ENCODE data around the gene PCDHGA4. TPM values are rescaled to one million over a fixed set of nuclear protein-coding genes. Genes with fewer than 3 reads are reported as not detected.

PCDHGA4 gene
- total and polyA plus RNA-seq, 4 donors, result 0.15 to 0.92 (median 0.22) TPM

DNA sequence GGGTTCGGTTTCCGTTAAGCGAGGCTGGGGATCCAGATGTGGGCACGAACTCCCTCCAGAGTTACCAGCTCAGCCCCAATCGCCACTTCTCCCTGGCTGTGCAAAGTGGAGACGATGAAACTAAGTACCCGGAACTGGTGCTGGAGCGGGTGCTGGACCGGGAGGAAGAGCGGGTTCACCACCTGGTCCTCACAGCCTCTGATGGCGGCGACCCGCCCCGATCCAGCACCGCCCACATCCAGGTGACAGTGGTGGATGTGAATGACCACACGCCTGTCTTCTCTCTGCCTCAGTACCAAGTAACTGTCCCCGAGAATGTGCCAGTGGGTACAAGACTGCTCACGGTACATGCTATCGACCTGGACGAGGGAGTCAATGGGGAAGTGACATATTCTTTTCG is 28.5 kb downstream of the PCDHGA4 start:
- peak overlapping the region in 2 of 3 donors; percentile 12 to 63 for H3K4me3 ChIP-seq (ENCODE audit: low read depth in 1 of 3, low read length in 3 of 3)
- WGBS, result 33% methylated on average over 21 of the region's 21 CpGs
- H3K4me1 ChIP-seq (ENCODE audit: control insufficient read depth in 4 of 4, insufficient read depth in 4 of 4, low read length in 3 of 4), result peaks cover 0 to 2% (median 0%) of the 10 kb centered on the region in 4 donors

DNA sequence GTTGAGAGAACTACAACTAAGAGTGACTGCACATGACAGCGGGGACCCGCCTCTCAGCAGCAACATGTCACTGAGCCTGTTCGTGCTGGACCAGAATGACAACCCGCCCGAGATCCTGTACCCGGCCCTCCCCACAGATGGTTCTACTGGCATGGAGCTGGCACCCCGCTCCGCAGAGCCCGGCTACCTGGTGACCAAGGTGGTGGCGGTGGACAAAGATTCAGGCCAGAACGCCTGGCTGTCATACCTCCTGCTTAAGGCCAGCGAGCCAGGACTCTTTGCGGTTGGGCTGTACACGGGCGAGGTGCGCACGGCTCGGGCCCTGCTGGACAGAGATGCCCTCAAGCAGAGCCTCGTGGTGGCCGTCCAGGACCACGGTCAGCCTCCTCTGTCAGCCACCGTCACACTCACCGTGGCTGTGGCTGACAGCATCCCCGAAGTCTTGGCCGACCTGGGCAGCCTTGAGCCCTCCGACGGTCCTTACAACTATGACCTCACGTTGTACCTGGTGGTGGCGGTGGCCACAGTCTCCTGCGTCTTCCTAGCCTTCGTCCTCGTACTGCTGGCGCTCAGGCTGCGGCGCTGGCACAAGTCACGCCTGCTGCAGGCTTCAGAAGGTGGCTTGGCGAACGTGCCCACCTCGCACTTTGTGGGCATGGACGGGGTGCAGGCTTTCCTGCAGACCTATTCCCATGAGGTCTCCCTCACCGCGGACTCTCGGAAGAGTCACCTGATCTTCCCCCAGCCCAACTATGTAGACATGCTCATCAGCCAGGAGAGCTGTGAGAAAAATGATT is 29.8 kb downstream of the PCDHGA4 start:
- DNase-seq (ENCODE audit: low spot score), result no peak
- 40% methylated on average over 43 of the region's 43 CpGs for WGBS

More for the DNA sequence above, 28.5 kb downstream of the PCDHGA4 start:
- no peak overlapping the region for H3K9ac ChIP-seq (ENCODE audit: low read depth in 1 of 2, low read length in 2 of 2)
- TF ChIP-seq, protein P1, sequence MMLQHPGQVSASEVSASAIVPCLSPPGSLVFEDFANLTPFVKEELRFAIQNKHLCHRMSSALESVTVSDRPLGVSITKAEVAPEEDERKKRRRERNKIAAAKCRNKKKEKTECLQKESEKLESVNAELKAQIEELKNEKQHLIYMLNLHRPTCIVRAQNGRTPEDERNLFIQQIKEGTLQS (IDR thresholded peaks at IDR 0.05), result no peak
- TF ChIP-seq RAD21 (IDR thresholded peaks at IDR 0.05), result no peak
- H3K27ac ChIP-seq (ENCODE audit: low read depth in 1 of 2, low read length in 2 of 2), result no peak overlapping the region
- H3K9me3 ChIP-seq (ENCODE audit: control insufficient read depth in 4 of 4, low read length in 3 of 4), result peaks cover 21 to 68% (median 33%) of the 10 kb centered on the region in 4 donors
- no peak for DNase-seq (ENCODE audit: low spot score)
- H3K36me3 ChIP-seq (ENCODE audit: control insufficient read depth in 4 of 4, insufficient read depth in 3 of 4, low read depth in 1 of 4, low read length in 3 of 4), result no peaks in the 10 kb centered on the region
- peaks cover 0 to 7% (median 0%) of the 10 kb centered on the region in 4 donors for H3K27me3 ChIP-seq (ENCODE audit: control insufficient read depth in 4 of 4, insufficient read depth in 4 of 4, low read length in 3 of 4)

More for the DNA sequence above, 29.8 kb downstream of the PCDHGA4 start:
- Histone ChIP-seq H3K9me3 (ENCODE audit: control insufficient read depth in 4 of 4, low read length in 3 of 4) (peaks cover 32 to 77% (median 42%) of the 10 kb centered on the region in 4 donors), H3K9ac (ENCODE audit: low read depth in 1 of 2, low read length in 2 of 2) (no peak overlapping the region), H3K4me3 (ENCODE audit: low read depth in 1 of 3, low read length in 3 of 3) (peak overlapping the region in 1 of 3 donors; percentile 3), H3K36me3 (ENCODE audit: control insufficient read depth in 4 of 4, insufficient read depth in 3 of 4, low read depth in 1 of 4, low read length in 3 of 4) (no peaks in the 10 kb centered on the region), H3K27me3 (ENCODE audit: control insufficient read depth in 4 of 4, insufficient read depth in 4 of 4, low read length in 3 of 4) (peaks cover 0 to 10% (median 0%) of the 10 kb centered on the region in 4 donors), H3K27ac (ENCODE audit: low read depth in 1 of 2, low read length in 2 of 2) (no peak overlapping the region), H3K4me1 (ENCODE audit: control insufficient read depth in 4 of 4, insufficient read depth in 4 of 4, low read length in 3 of 4) (peaks cover 0 to 4% (median 0%) of the 10 kb centered on the region in 4 donors)
- TF ChIP-seq NR2F2 (IDR thresholded peaks at IDR 0.05), result no peak
- no peak for TF ChIP-seq TAF1 (conservative IDR thresholded peaks at IDR 0.05)
- no peak for TF ChIP-seq RXRA (IDR thresholded peaks at IDR 0.05)
- TF ChIP-seq, protein P2, sequence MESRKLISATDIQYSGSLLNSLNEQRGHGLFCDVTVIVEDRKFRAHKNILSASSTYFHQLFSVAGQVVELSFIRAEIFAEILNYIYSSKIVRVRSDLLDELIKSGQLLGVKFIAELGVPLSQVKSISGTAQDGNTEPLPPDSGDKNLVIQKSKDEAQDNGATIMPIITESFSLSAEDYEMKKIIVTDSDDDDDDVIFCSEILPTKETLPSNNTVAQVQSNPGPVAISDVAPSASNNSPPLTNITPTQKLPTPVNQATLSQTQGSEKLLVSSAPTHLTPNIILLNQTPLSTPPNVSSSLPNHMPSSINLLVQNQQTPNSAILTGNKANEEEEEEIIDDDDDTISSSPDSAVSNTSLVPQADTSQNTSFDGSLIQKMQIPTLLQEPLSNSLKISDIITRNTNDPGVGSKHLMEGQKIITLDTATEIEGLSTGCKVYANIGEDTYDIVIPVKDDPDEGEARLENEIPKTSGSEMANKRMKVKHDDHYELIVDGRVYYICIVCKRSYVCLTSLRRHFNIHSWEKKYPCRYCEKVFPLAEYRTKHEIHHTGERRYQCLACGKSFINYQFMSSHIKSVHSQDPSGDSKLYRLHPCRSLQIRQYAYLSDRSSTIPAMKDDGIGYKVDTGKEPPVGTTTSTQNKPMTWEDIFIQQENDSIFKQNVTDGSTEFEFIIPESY (IDR thresholded peaks at IDR 0.05), result no peak
- TF ChIP-seq HNF4G (IDR thresholded peaks at IDR 0.05), result no peak
- TF ChIP-seq, protein P3, sequence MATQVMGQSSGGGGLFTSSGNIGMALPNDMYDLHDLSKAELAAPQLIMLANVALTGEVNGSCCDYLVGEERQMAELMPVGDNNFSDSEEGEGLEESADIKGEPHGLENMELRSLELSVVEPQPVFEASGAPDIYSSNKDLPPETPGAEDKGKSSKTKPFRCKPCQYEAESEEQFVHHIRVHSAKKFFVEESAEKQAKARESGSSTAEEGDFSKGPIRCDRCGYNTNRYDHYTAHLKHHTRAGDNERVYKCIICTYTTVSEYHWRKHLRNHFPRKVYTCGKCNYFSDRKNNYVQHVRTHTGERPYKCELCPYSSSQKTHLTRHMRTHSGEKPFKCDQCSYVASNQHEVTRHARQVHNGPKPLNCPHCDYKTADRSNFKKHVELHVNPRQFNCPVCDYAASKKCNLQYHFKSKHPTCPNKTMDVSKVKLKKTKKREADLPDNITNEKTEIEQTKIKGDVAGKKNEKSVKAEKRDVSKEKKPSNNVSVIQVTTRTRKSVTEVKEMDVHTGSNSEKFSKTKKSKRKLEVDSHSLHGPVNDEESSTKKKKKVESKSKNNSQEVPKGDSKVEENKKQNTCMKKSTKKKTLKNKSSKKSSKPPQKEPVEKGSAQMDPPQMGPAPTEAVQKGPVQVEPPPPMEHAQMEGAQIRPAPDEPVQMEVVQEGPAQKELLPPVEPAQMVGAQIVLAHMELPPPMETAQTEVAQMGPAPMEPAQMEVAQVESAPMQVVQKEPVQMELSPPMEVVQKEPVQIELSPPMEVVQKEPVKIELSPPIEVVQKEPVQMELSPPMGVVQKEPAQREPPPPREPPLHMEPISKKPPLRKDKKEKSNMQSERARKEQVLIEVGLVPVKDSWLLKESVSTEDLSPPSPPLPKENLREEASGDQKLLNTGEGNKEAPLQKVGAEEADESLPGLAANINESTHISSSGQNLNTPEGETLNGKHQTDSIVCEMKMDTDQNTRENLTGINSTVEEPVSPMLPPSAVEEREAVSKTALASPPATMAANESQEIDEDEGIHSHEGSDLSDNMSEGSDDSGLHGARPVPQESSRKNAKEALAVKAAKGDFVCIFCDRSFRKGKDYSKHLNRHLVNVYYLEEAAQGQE (IDR thresholded peaks at IDR 0.05), result no peak
- no peak for TF ChIP-seq FOXA2 (IDR thresholded peaks at IDR 0.05)
- TF ChIP-seq, protein P4, sequence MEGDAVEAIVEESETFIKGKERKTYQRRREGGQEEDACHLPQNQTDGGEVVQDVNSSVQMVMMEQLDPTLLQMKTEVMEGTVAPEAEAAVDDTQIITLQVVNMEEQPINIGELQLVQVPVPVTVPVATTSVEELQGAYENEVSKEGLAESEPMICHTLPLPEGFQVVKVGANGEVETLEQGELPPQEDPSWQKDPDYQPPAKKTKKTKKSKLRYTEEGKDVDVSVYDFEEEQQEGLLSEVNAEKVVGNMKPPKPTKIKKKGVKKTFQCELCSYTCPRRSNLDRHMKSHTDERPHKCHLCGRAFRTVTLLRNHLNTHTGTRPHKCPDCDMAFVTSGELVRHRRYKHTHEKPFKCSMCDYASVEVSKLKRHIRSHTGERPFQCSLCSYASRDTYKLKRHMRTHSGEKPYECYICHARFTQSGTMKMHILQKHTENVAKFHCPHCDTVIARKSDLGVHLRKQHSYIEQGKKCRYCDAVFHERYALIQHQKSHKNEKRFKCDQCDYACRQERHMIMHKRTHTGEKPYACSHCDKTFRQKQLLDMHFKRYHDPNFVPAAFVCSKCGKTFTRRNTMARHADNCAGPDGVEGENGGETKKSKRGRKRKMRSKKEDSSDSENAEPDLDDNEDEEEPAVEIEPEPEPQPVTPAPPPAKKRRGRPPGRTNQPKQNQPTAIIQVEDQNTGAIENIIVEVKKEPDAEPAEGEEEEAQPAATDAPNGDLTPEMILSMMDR (IDR thresholded peaks at IDR 0.05; ENCODE audit: low read depth, low read length, missing input control), result no peak
- no peak for TF ChIP-seq EGR1 (IDR thresholded peaks at IDR 0.05; ENCODE audit: low read depth in 2 of 2)
- no peak for TF ChIP-seq YY1 (IDR thresholded peaks at IDR 0.05)
- TF ChIP-seq GABPA (IDR thresholded peaks at IDR 0.05 in 1 of 2, conservative IDR thresholded peaks at IDR 0.05 in 1 of 2), result no peak
- TF ChIP-seq SP1 (IDR thresholded peaks at IDR 0.05), result no peak
- TF ChIP-seq, protein P1 (IDR thresholded peaks at IDR 0.05), result no peak
- no peak for TF ChIP-seq HNF4A (conservative IDR thresholded peaks at IDR 0.05)
- TF ChIP-seq JUND (IDR thresholded peaks at IDR 0.05), result no peak
- TF ChIP-seq RAD21 (IDR thresholded peaks at IDR 0.05), result no peak
- no peak for TF ChIP-seq FOXA1 (IDR thresholded peaks at IDR 0.05)
- TF ChIP-seq MAX (IDR thresholded peaks at IDR 0.05), result no peak

Data from liver (tissue), 9 donors.